H1 (cell line): Measurements from ENCODE around the gene PDP2.

Experiments used
- CREB1 ChIP-seq: IDR thresholded peaks from 2 replicates; pipeline ENCODE4 v1.6.1; 2012; ENCODE audit warnings: inconsistent platforms
- CTCF ChIP-seq, 3 experiments: IDR thresholded peaks; 1 replicate in 2 of 3; 2 replicates in 1 of 3; pipeline versions ENCODE4 v1.5.1 to v1.6.1; 2011; ENCODE audit warnings: low read length in 3 of 3, mild to moderate bottlenecking in 3 of 3, inconsistent platforms in 2 of 3, low read depth in 1 of 3, moderate library complexity in 1 of 3; ENCODE audit not compliant: insufficient read depth in 1 of 3; ENCODE audit errors: control extremely low read depth in 1 of 3
- EGR1 ChIP-seq: IDR thresholded peaks from 2 replicates; pipeline ENCODE4 v1.6.1; 2011; ENCODE audit warnings: low read depth, low read length, borderline replicate concordance
- EP300 ChIP-seq, 2 experiments: IDR thresholded peaks; 1 replicate in 1 of 2; 2 replicates in 1 of 2; pipeline ENCODE4 v1.6.1; 2011 to 2012; ENCODE audit warnings: low read depth in 2 of 2, low read length in 2 of 2, mild to moderate bottlenecking in 2 of 2, borderline replicate concordance in 1 of 2, inconsistent platforms in 1 of 2, moderate library complexity in 1 of 2
- POLR2A ChIP-seq, 2 experiments: IDR thresholded peaks; 1 replicate in 1 of 2; 2 replicates in 1 of 2; pipeline ENCODE4 v1.6.1; 2011; ENCODE audit warnings: low read depth in 2 of 2, low read length in 2 of 2, mild to moderate bottlenecking in 2 of 2; ENCODE audit errors: control extremely low read depth in 1 of 2
- SIX5 ChIP-seq: IDR thresholded peaks from 2 replicates; pipeline ENCODE4 v1.6.1; 2011; ENCODE audit warnings: mild to moderate bottlenecking, low read depth, low read length
- TF ChIP-seq, protein P1 (sequence below): IDR thresholded peaks from 2 replicates; pipeline ENCODE4 v1.6.1; 2011; ENCODE audit warnings: low read depth, mild to moderate bottlenecking, low read length; ENCODE audit not compliant: insufficient read depth

DNA sequence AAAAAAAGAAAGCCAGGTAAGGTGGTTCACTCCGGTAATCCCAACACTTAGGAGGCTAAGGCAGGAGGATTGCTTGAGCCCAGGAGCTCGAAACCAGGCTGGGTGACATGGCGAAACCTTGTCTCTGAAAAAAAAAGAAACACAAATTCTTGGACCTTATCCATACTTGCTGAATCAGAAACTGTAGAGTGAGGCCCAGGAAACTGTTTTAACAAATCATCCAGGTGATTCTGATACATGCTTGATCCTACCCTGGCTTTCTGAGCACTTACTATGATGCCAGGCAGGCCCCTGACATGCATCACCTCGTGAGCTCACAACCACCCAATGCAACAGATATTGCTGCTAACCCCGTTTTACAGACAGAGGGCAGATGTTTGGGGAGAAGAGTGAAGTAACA is 45.6 kb upstream of the PDP2 start:
- TF ChIP-seq CTCF (IDR thresholded peaks at IDR 0.05; ENCODE audit: control extremely low read depth in 1 of 3, insufficient read depth in 1 of 3, low read depth in 1 of 3, low read length in 3 of 3) (no peak), SIX5 (no peak), POLR2A (IDR thresholded peaks at IDR 0.05; ENCODE audit: control extremely low read depth in 1 of 2, low read depth in 2 of 2, low read length in 2 of 2) (no peak), CREB1 (no peak), EP300 (IDR thresholded peaks at IDR 0.05; ENCODE audit: borderline replicate concordance in 1 of 2, low read depth in 2 of 2, low read length in 2 of 2) (no peak), EGR1 (no peak)
- TF ChIP-seq, protein P1, sequence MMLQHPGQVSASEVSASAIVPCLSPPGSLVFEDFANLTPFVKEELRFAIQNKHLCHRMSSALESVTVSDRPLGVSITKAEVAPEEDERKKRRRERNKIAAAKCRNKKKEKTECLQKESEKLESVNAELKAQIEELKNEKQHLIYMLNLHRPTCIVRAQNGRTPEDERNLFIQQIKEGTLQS: no peak
